Ectodermal cell (in vitro differentiated cells): Measurements from ENCODE around the gene CPT1A.
A peak's percentile ranks its signal among the peaks of the same experiment; 100 is the strongest.

Experiments used
- H3K27ac ChIP-seq: 2 replicates; pipeline ENCODE4 v1.7.0; 2013; ENCODE audit warnings: mild to moderate bottlenecking, low read depth, low read length; ENCODE audit not compliant: insufficient read depth, poor library complexity, severe bottlenecking
- H3K27me3 ChIP-seq: 2 replicates; pipeline ENCODE4 v1.7.0; 2013; ENCODE audit warnings: mild to moderate bottlenecking, low read length; ENCODE audit not compliant: insufficient read depth, control insufficient read depth, poor library complexity, severe bottlenecking
- H3K36me3 ChIP-seq: one replicate; pipeline ENCODE4 v1.7.0; 2013; ENCODE audit warnings: low read length; ENCODE audit not compliant: control insufficient read depth, insufficient read depth
- H3K4me1 ChIP-seq: one replicate; pipeline ENCODE4 v1.7.0; 2013; ENCODE audit warnings: low read length; ENCODE audit not compliant: control insufficient read depth, insufficient read depth
- H3K4me3 ChIP-seq: 2 replicates; pipeline ENCODE4 v1.7.0; 2013; ENCODE audit warnings: low read depth, low read length, control low read depth; ENCODE audit not compliant: insufficient read depth
- H3K9me3 ChIP-seq: 2 replicates; pipeline ENCODE4 v1.7.0; 2013; ENCODE audit warnings: mild to moderate bottlenecking, low read length, moderate library complexity; ENCODE audit not compliant: control insufficient read depth
- WGBS, 2 experiments: methylation state at CpG; one replicate each; pipeline ENCODE4 v1.1.7; 2013; ENCODE audit warnings: missing lambda C conversion rate in 2 of 2; 5-methylcytosine and 5-hydroxymethylcytosine counted together

CPT1A gene

GRCh38 chr11:68721075-68721474, 120.6 kb downstream of the CPT1A start:
- no peak overlapping the region for H3K27ac ChIP-seq
- 78 to 86% methylated on average over 1 to 2 of the region's 2 CpGs for WGBS, 2 experiments
- H3K4me1 ChIP-seq = no peaks in the 10 kb centered on the region
- H3K36me3 ChIP-seq = no peaks in the 10 kb centered on the region
- no peaks in the 10 kb centered on the region for H3K9me3 ChIP-seq
- H3K27me3 ChIP-seq = no peaks in the 10 kb centered on the region
- no peak overlapping the region for H3K4me3 ChIP-seq

GRCh38 chr11:68715456-68716122, 126.1 kb downstream of the CPT1A start:
- H3K4me3 ChIP-seq = no peak overlapping the region
- peaks cover 10% of the 10 kb centered on the region for H3K27me3 ChIP-seq
- WGBS, 2 experiments = 88 to 93% methylated on average over 11 of the region's 11 CpGs
- H3K36me3 ChIP-seq = no peaks in the 10 kb centered on the region
- H3K9me3 ChIP-seq = no peaks in the 10 kb centered on the region
- no peak overlapping the region for H3K27ac ChIP-seq
- peaks cover 26% of the 10 kb centered on the region for H3K4me1 ChIP-seq

GRCh38 chr11:68714060-68714856, 127.5 kb downstream of the CPT1A start:
- H3K4me3 ChIP-seq = no peak overlapping the region
- peaks cover 36% of the 10 kb centered on the region for H3K4me1 ChIP-seq
- H3K9me3 ChIP-seq = no peaks in the 10 kb centered on the region
- 91 to 92% methylated on average over 22 to 23 of the region's 23 CpGs for WGBS, 2 experiments
- H3K27me3 ChIP-seq = peaks cover 12% of the 10 kb centered on the region
- no peaks in the 10 kb centered on the region for H3K36me3 ChIP-seq
- H3K27ac ChIP-seq = no peak overlapping the region

- H3K27ac ChIP-seq = no peak overlapping the region
- H3K36me3 ChIP-seq = no peaks in the 10 kb centered on the region
- WGBS, 2 experiments = 89 to 94% methylated on average over 8 of the region's 8 CpGs
- H3K4me3 ChIP-seq = no peak overlapping the region
- H3K4me1 ChIP-seq = peaks cover 48% of the 10 kb centered on the region
- no peaks in the 10 kb centered on the region for H3K9me3 ChIP-seq
- peaks cover 15% of the 10 kb centered on the region for H3K27me3 ChIP-seq
Measured at GRCh38 chr11:68711114-68711513, 130.6 kb downstream of the CPT1A start.

GRCh38 chr11:68710409-68710808, 131.3 kb downstream of the CPT1A start:
- Histone ChIP-seq H3K4me1 (peaks cover 47% of the 10 kb centered on the region), H3K36me3 (no peaks in the 10 kb centered on the region), H3K27ac (no peak overlapping the region), H3K27me3 (peaks cover 15% of the 10 kb centered on the region), H3K4me3 (no peak overlapping the region), H3K9me3 (no peaks in the 10 kb centered on the region)
- WGBS, 2 experiments = 22 to 23% methylated on average over 11 of the region's 11 CpGs

- Histone ChIP-seq H3K9me3 (no peaks in the 10 kb centered on the region), H3K27me3 (peaks cover 15% of the 10 kb centered on the region), H3K4me1 (peaks cover 42% of the 10 kb centered on the region), H3K27ac (no peak overlapping the region), H3K4me3 (no peak overlapping the region), H3K36me3 (no peaks in the 10 kb centered on the region)
- 89% methylated on average over 12 of the region's 12 CpGs for WGBS, 2 experiments
Measured at GRCh38 chr11:68709062-68709461, 132.7 kb downstream of the CPT1A start.

GRCh38 chr11:68707527-68707926, 134.2 kb downstream of the CPT1A start:
- Histone ChIP-seq H3K4me3 (no peak overlapping the region), H3K36me3 (no peaks in the 10 kb centered on the region), H3K27ac (no peak overlapping the region), H3K9me3 (no peaks in the 10 kb centered on the region), H3K27me3 (peaks cover 14% of the 10 kb centered on the region), H3K4me1 (peaks cover 38% of the 10 kb centered on the region)
- WGBS, 2 experiments = 83 to 90% methylated on average over 7 of the region's 7 CpGs

- Histone ChIP-seq H3K4me3 (peak overlapping the region; percentile 14), H3K27me3 (peaks cover 5% of the 10 kb centered on the region), H3K9me3 (no peaks in the 10 kb centered on the region), H3K27ac (no peak overlapping the region), H3K4me1 (peaks cover 16% of the 10 kb centered on the region), H3K36me3 (no peaks in the 10 kb centered on the region)
- WGBS, 2 experiments = 16% methylated on average over 16 of the region's 16 CpGs
Measured at GRCh38 chr11:68704887-68705286, 136.8 kb downstream of the CPT1A start.
